ENCODE measurements around the gene HCLS1. TPM values are rescaled to one million over a fixed set of nuclear protein-coding genes. Genes with fewer than 3 reads are reported as not detected.

HCLS1 gene
- total and polyA plus RNA-seq, 9 of the 15 experiments (the other 6 are each of a cell fraction or from before 2014, with no cell fraction given), result 4.8 to 34.1 (median 22.0) TPM

DNA sequence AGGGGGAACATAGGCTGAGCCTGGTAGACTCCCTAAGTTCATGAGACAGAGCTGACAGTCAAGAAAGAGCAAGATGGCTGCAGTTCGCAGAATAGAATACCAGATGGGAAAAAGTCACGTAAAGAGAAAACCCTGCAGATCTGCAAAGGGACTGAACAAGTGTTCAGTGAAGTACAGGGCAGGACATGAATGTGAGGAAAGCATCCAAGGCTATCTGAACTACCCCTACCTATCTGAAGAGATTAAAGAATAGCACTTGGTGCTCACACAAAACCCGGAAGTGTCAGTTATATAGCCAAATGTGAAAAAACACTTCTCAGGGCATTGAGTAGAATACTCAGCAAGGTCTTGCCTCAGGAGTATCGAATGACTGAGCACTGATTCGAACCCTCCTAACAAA is 44.8 kb upstream of the HCLS1 start:
- no peaks in the 10 kb centered on the region for H3K4me1 ChIP-seq (replicated peaks in 1 of 2; ENCODE audit: control insufficient read depth in 2 of 2, insufficient read depth in 2 of 2, low read length in 2 of 2)
- peaks cover 7% of the 10 kb centered on the region; the same call in 1 of the 3 replicates for H3K36me3 ChIP-seq (ENCODE audit: control insufficient read depth, insufficient read depth, low read length)
- H3K4me2 ChIP-seq (ENCODE audit: insufficient read depth, low read length), result no peak overlapping the region
- H2AFZ ChIP-seq (ENCODE audit: low read depth, low read length), result no peak overlapping the region
- no peaks in the 10 kb centered on the region for H3K9me1 ChIP-seq (ENCODE audit: control insufficient read depth, insufficient read depth, low read length)
- WGBS (ENCODE audit: insufficient coverage, low coverage, missing lambda C conversion rate), result 71% methylated on average over 5 of the region's 5 CpGs
- no peak for FAIRE-seq
- ChIA-PET CTCF (ENCODE audit: low intra/inter-chr PET ratio) (no interaction called here), POLR2A (no interaction called here)
- H3K9me3 ChIP-seq (replicated peaks; ENCODE audit: control insufficient read depth, insufficient read depth, low read depth, low read length), result no peaks in the 10 kb centered on the region
- H3K9ac ChIP-seq (ENCODE audit: insufficient read depth in 1 of 2, low read depth in 2 of 2, low read length in 2 of 2), result no peak overlapping the region
- H3K4me3 ChIP-seq, result no peak overlapping the region
- BruUV-seq (replicated peaks), result no TSS peak
- no peak for DNase-seq (ENCODE audit: extremely low read depth in 1 of 4, low spot score in 3 of 4)
- ATAC-seq, result no peak
- H3K79me2 ChIP-seq (ENCODE audit: control insufficient read depth, insufficient read depth, low read length), result no peaks in the 10 kb centered on the region
- intact Hi-C loops (cut with micrococcal nuclease) (no loop called here), in situ Hi-C loops (cut with MboI) (no loop called here)
- no peak overlapping the region for H3K27ac ChIP-seq (ENCODE audit: extremely low read depth, low read depth, low read length)
- H3K27me3 ChIP-seq (ENCODE audit: control insufficient read depth in 2 of 2, insufficient read depth in 2 of 2, low read length in 2 of 2), result no peaks in the 10 kb centered on the region
- H4K20me1 ChIP-seq (replicated peaks; ENCODE audit: control insufficient read depth, insufficient read depth, low read length), result no peaks in the 10 kb centered on the region
- no peak for TF ChIP-seq BCOR (IDR thresholded peaks at IDR 0.05)
- TF ChIP-seq IRF9 (tag; IDR thresholded peaks at IDR 0.05), result no peak
- TF ChIP-seq MBD2 (IDR thresholded peaks at IDR 0.05; ENCODE audit: borderline replicate concordance, low read depth), result no peak
- TF ChIP-seq ZNF134 (CRISPR knock-in tag; conservative IDR thresholded peaks at IDR 0.05), result no peak
- TF ChIP-seq MAX (CRISPR knock-in tag; IDR thresholded peaks at IDR 0.05), result no peak
- TF ChIP-seq MAFF (IDR thresholded peaks at IDR 0.05; ENCODE audit: low read length), result no peak
- no peak for TF ChIP-seq ZNF583 (CRISPR knock-in tag; IDR thresholded peaks at IDR 0.05)
- TF ChIP-seq ZNF121 (CRISPR knock-in tag; conservative IDR thresholded peaks at IDR 0.05), result no peak
- TF ChIP-seq NR2F6 (CRISPR knock-in tag; IDR thresholded peaks at IDR 0.05), result no peak
- no peak for TF ChIP-seq TAF15 (IDR thresholded peaks at IDR 0.05; ENCODE audit: low read depth, low read length)
- TF ChIP-seq, protein P1, sequence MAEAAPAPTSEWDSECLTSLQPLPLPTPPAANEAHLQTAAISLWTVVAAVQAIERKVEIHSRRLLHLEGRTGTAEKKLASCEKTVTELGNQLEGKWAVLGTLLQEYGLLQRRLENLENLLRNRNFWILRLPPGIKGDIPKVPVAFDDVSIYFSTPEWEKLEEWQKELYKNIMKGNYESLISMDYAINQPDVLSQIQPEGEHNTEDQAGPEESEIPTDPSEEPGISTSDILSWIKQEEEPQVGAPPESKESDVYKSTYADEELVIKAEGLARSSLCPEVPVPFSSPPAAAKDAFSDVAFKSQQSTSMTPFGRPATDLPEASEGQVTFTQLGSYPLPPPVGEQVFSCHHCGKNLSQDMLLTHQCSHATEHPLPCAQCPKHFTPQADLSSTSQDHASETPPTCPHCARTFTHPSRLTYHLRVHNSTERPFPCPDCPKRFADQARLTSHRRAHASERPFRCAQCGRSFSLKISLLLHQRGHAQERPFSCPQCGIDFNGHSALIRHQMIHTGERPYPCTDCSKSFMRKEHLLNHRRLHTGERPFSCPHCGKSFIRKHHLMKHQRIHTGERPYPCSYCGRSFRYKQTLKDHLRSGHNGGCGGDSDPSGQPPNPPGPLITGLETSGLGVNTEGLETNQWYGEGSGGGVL (CRISPR knock-in tag; IDR thresholded peaks at IDR 0.05), result no peak
- no peak for TF ChIP-seq SPI1 (IDR thresholded peaks at IDR 0.05; ENCODE audit: borderline replicate concordance, low read depth, low read length)
- no peak for TF ChIP-seq ZNF644 (tag; IDR thresholded peaks at IDR 0.05; ENCODE audit: low read depth)
- no peak for TF ChIP-seq ZFX (CRISPR knock-in tag; IDR thresholded peaks at IDR 0.05)
- no peak for TF ChIP-seq CBX5 (IDR thresholded peaks at IDR 0.05; ENCODE audit: borderline replicate concordance, low read depth)
- TF ChIP-seq ZBTB33 (CRISPR knock-in tag; IDR thresholded peaks at IDR 0.05), result no peak
- no peak for TF ChIP-seq ARNT (IDR thresholded peaks at IDR 0.05)
